Neural cell (in vitro differentiated cells): ENCODE data around the gene NAT9. TPM values are rescaled to one million over a fixed set of nuclear protein-coding genes. Genes with fewer than 3 reads are reported as not detected.

Experiments
- H2AFZ ChIP-seq: fragments of 200-600, 300-800 bp; sonication (generic), shearing (Covaris generic); 2 replicates; pipeline ENCODE4 v1.6.0; 2014; ENCODE audit warnings: low read depth, mild to moderate bottlenecking, antibody characterized with exemption, low read length, moderate library complexity
- H3F3A ChIP-seq: fragments of 200-600 bp; shearing (Covaris generic); 2 replicates; pipeline ENCODE4 v1.6.1; 2016; ENCODE audit warnings: mild to moderate bottlenecking, moderate library complexity, mixed read lengths, antibody characterized with exemption, low read length; ENCODE audit not compliant: insufficient read depth, poor library complexity, severe bottlenecking
- H3K27ac ChIP-seq: fragments of 200-600, 300-800 bp; sonication (generic), shearing (Covaris generic); 2 replicates; pipeline ENCODE4 v1.5.1; 2014; ENCODE audit warnings: mild to moderate bottlenecking, low read length, moderate library complexity
- H3K27me3 ChIP-seq: fragments of 300-800, 200-600 bp; sonication (generic), shearing (Covaris generic); 2 replicates; pipeline ENCODE4 v1.6.0; 2014; ENCODE audit warnings: mild to moderate bottlenecking, low read depth, low read length, moderate library complexity; ENCODE audit not compliant: insufficient read depth
- H3K36me3 ChIP-seq: fragments of 300-800, 200-600 bp; sonication (generic), shearing (Covaris generic); 2 replicates; pipeline ENCODE4 v1.5.1; 2014; ENCODE audit warnings: mild to moderate bottlenecking, antibody characterized with exemption, low read length, moderate library complexity; ENCODE audit not compliant: insufficient read depth
- H3K4me2 ChIP-seq: fragments of 300-800, 200-600 bp; sonication (generic), shearing (Covaris generic); 2 replicates; pipeline ENCODE4 v1.6.0; 2014; ENCODE audit warnings: mild to moderate bottlenecking, low read length
- H3K4me3 ChIP-seq: fragments of 300-800, 200-600 bp; sonication (generic), shearing (Covaris generic); 2 replicates; pipeline ENCODE4 v1.5.1; 2014; ENCODE audit warnings: mild to moderate bottlenecking, low read length, moderate library complexity
- H3K79me2 ChIP-seq: fragments of 200-600 bp; shearing (Covaris generic); replicated peaks from 2 replicates; pipeline ENCODE4 v1.6.0; 2014; ENCODE audit warnings: mild to moderate bottlenecking, low read length, moderate library complexity; ENCODE audit not compliant: insufficient read depth
- H3K9ac ChIP-seq: fragments of 300-800, 200-600 bp; sonication (generic), shearing (Covaris generic); 2 replicates; pipeline ENCODE4 v1.6.1; 2016; ENCODE audit warnings: mild to moderate bottlenecking, low read length, mixed read lengths
- H3K9me2 ChIP-seq: fragments of 200-600 bp; shearing (Covaris generic); 2 replicates; pipeline ENCODE4 v1.6.1; 2016; ENCODE audit warnings: mild to moderate bottlenecking, low read length, mixed read lengths; ENCODE audit not compliant: insufficient read depth
- H3K9me3 ChIP-seq: fragments of 200-600, 300-800 bp; sonication (generic), shearing (Covaris generic); 2 replicates; pipeline ENCODE4 v1.6.1; 2016; ENCODE audit warnings: mild to moderate bottlenecking, mixed run types, low read length, moderate library complexity, mixed read lengths
- H4K20me1 ChIP-seq: fragments of 200-600 bp; shearing (Covaris generic); 2 replicates; pipeline ENCODE4 v1.6.1; 2016; ENCODE audit warnings: mild to moderate bottlenecking, mixed run types; ENCODE audit not compliant: insufficient read depth
- EP300 ChIP-seq: fragments of 450-650 bp; conservative IDR thresholded peaks from 2 replicates; pipeline ENCODE4 v1.6.1; 2014; ENCODE audit warnings: antibody characterized with exemption, mild to moderate bottlenecking, moderate library complexity; ENCODE audit not compliant: poor library complexity, severe bottlenecking
- EZH2 ChIP-seq: fragments of 200-600, 300-800 bp; shearing (Covaris generic), sonication (generic); IDR thresholded peaks from 2 replicates; pipeline ENCODE4 v1.6.1; 2014; ENCODE audit warnings: antibody characterized with exemption, low read length, borderline replicate concordance, mild to moderate bottlenecking; ENCODE audit not compliant: insufficient read depth, poor library complexity, severe bottlenecking
- MXI1 ChIP-seq: fragments of 450-650 bp; conservative IDR thresholded peaks from 2 replicates; pipeline ENCODE4 v1.6.1; 2014; ENCODE audit warnings: antibody characterized with exemption, mild to moderate bottlenecking; ENCODE audit not compliant: poor library complexity, severe bottlenecking
- POLR2AphosphoS5 ChIP-seq: IDR thresholded peaks from 2 replicates; pipeline ENCODE4 v1.6.1; 2012
- RAD21 ChIP-seq: fragments of 450-650 bp; conservative IDR thresholded peaks from 2 replicates; pipeline ENCODE4 v1.6.1; 2014; ENCODE audit warnings: antibody characterized with exemption, mild to moderate bottlenecking, moderate library complexity
- SMC3 ChIP-seq: fragments of 450-650 bp; conservative IDR thresholded peaks from 2 replicates; pipeline ENCODE4 v1.6.1; 2014; ENCODE audit warnings: antibody characterized with exemption, mild to moderate bottlenecking, moderate library complexity; ENCODE audit not compliant: poor library complexity
- TAF1 ChIP-seq: IDR thresholded peaks from 2 replicates; pipeline ENCODE4 v1.6.1; 2012; ENCODE audit warnings: low read depth
- polyA plus RNA-seq: library from polyadenylated mRNA; depleted of rRNA; stranded (reverse); fragments of >200 nt; gene quantifications from 2 replicates; pipeline ENCODE4 v1.2.3, GENCODE V29; 2014
- TF ChIP-seq, protein P1 (sequence below): IDR thresholded peaks from 2 replicates; pipeline ENCODE4 v1.6.1; 2012; ENCODE audit warnings: borderline replicate concordance
- TF ChIP-seq, protein P2 (sequence below): fragments of 450-650 bp; IDR thresholded peaks from 2 replicates; pipeline ENCODE4 v1.5.1; 2014; ENCODE audit warnings: antibody characterized with exemption, mild to moderate bottlenecking, moderate library complexity; ENCODE audit not compliant: poor library complexity, severe bottlenecking

NAT9 gene
- polyA plus RNA-seq, 1 donor from 2014 or later, result 243 TPM

DNA sequence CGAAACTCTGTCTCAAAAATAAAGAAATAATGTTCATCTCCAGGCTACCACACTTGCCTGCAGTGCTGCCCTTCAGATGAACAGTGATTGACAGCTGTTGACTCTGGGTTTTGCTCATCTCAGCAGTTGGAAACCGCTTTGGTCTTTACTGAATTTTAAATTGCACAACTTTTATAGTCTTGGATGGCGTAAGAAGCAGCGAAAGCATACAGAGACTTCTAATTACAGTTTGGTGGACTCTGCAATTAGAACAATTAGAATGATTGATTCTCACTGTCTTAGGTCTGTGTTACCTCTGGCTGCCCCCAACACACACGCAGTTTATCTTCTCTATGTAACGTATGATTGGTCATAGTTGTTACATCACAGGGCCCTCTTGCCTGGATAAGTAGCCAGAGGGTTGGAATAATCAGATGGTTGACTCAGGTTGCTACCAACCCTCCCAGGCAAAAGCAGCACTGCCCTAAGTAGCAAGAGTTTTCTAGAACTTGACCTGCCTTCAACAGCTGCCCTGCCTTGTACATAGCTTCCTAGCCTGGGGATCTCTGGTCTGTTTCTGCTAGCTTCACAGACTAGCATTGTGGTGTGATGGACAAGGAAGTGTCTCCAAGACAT lies 1.9 kb upstream of the NAT9 start:
- H3K36me3 ChIP-seq, result no peaks in the 10 kb centered on the region
- no peaks in the 10 kb centered on the region for H3K9me3 ChIP-seq
- H4K20me1 ChIP-seq, result no peaks in the 10 kb centered on the region
- no peak overlapping the region for H3K4me3 ChIP-seq
- H2AFZ ChIP-seq, result no peak overlapping the region
- no peaks in the 10 kb centered on the region for H3K9me2 ChIP-seq
- no peak overlapping the region for H3K9ac ChIP-seq
- H3F3A ChIP-seq, result no peaks in the 10 kb centered on the region
- no peaks in the 10 kb centered on the region for H3K27me3 ChIP-seq
- no peak overlapping the region for H3K4me2 ChIP-seq
- H3K79me2 ChIP-seq, result peaks cover 23% of the 10 kb centered on the region
- TF ChIP-seq SMC3 (no peak), EZH2 (no peak), EP300 (no peak), MXI1 (no peak), RAD21 (no peak), POLR2AphosphoS5 (no peak), TAF1 (no peak)
- TF ChIP-seq, protein P1, sequence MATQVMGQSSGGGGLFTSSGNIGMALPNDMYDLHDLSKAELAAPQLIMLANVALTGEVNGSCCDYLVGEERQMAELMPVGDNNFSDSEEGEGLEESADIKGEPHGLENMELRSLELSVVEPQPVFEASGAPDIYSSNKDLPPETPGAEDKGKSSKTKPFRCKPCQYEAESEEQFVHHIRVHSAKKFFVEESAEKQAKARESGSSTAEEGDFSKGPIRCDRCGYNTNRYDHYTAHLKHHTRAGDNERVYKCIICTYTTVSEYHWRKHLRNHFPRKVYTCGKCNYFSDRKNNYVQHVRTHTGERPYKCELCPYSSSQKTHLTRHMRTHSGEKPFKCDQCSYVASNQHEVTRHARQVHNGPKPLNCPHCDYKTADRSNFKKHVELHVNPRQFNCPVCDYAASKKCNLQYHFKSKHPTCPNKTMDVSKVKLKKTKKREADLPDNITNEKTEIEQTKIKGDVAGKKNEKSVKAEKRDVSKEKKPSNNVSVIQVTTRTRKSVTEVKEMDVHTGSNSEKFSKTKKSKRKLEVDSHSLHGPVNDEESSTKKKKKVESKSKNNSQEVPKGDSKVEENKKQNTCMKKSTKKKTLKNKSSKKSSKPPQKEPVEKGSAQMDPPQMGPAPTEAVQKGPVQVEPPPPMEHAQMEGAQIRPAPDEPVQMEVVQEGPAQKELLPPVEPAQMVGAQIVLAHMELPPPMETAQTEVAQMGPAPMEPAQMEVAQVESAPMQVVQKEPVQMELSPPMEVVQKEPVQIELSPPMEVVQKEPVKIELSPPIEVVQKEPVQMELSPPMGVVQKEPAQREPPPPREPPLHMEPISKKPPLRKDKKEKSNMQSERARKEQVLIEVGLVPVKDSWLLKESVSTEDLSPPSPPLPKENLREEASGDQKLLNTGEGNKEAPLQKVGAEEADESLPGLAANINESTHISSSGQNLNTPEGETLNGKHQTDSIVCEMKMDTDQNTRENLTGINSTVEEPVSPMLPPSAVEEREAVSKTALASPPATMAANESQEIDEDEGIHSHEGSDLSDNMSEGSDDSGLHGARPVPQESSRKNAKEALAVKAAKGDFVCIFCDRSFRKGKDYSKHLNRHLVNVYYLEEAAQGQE, result no peak
- TF ChIP-seq, protein P2, sequence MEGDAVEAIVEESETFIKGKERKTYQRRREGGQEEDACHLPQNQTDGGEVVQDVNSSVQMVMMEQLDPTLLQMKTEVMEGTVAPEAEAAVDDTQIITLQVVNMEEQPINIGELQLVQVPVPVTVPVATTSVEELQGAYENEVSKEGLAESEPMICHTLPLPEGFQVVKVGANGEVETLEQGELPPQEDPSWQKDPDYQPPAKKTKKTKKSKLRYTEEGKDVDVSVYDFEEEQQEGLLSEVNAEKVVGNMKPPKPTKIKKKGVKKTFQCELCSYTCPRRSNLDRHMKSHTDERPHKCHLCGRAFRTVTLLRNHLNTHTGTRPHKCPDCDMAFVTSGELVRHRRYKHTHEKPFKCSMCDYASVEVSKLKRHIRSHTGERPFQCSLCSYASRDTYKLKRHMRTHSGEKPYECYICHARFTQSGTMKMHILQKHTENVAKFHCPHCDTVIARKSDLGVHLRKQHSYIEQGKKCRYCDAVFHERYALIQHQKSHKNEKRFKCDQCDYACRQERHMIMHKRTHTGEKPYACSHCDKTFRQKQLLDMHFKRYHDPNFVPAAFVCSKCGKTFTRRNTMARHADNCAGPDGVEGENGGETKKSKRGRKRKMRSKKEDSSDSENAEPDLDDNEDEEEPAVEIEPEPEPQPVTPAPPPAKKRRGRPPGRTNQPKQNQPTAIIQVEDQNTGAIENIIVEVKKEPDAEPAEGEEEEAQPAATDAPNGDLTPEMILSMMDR, result no peak
- H3K27ac ChIP-seq, result no peak overlapping the region

DNA sequence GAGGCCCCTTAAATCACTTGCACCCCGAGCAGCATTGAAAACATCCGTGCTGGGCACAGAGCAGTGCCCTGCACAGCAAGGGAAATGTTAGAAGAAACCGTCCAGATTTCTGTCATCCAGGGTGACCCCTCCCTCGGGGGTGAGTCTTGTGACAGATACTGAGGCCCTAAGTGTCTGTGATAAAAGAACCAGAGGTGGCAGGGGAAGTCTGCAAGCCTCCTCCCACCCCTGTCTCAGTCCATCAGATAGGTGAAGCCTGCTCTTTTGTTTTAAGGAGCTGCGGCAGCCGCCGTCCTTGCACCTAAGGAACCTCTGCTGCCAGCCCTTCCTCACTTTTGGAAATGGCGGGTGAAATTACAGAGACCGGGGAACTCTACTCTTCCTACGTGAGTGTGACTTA lies 845 bp upstream of the NAT9 start:
- Histone ChIP-seq H3K27ac (no peak overlapping the region), H3K36me3 (no peaks in the 10 kb centered on the region)

More for the DNA sequence above, 845 bp upstream of the NAT9 start:
- H3K4me3 ChIP-seq, result peak overlapping the region; percentile 91
- H3F3A ChIP-seq, result no peaks in the 10 kb centered on the region
- H3K27me3 ChIP-seq, result no peaks in the 10 kb centered on the region
- peak overlapping the region; percentile 76 for H3K9ac ChIP-seq
- no peaks in the 10 kb centered on the region for H3K9me3 ChIP-seq
- peak overlapping the region; percentile 28 for H3K4me2 ChIP-seq
- no peaks in the 10 kb centered on the region for H3K9me2 ChIP-seq
- H2AFZ ChIP-seq, result peak overlapping the region; percentile 69
- no peaks in the 10 kb centered on the region for H4K20me1 ChIP-seq
- peaks cover 23% of the 10 kb centered on the region for H3K79me2 ChIP-seq
- TF ChIP-seq, protein P2, result no peak
- TF ChIP-seq POLR2AphosphoS5 (no peak), SMC3 (no peak), EZH2 (no peak), RAD21 (no peak), MXI1 (no peak), EP300 (no peak), TAF1 (no peak)
- TF ChIP-seq, protein P1, result no peak
